Measurements from ENCODE around the gene SESTD1.
"Not testable (repeated sequence)": the region's sequence is repeated elsewhere in the genome, so short reads cannot be mapped to it uniquely, and the experiment has no call there.

SESTD1 gene

GRCh38 chr2:179266271-179266670 lies 1.6 kb upstream of the SESTD1 start:
- DNase-seq, result no peak

DNA sequence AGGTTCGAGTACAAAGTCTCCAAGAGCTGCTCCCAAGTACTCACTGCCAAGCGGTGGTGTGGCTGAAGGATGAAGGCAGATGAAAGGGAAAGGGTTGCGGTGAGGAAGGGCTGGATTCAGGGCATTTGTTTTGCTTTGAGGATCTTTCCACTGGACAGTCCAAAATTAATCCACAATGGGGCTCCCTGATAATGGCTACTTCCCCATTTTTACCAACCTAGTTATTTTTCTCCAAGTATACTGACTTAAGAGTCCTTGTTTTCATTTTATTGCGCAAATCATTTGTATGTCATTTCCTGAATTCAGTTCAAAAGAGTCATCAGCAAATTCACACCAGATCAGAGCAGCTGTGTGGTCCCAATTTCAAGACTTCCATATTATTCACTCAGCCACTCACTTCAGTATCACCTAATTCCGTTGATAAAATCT lies 464 bp upstream of the SESTD1 start:
- DNase-seq, result no peak

- DNase-seq, result no peak
Measured at GRCh38 chr2:179263446-179264367, 925 bp downstream of the SESTD1 start.

GRCh38 chr2:179263015-179263414 lies 1.6 kb downstream of the SESTD1 start:
- DNase-seq, result no peak

GRCh38 chr2:179262077-179262660 lies 2.5 kb downstream of the SESTD1 start:
- no peak for DNase-seq

- DNase-seq, result no peak
Measured at GRCh38 chr2:179261151-179261825, 3.3 kb downstream of the SESTD1 start.

GRCh38 chr2:179260224-179260623 lies 4.4 kb downstream of the SESTD1 start:
- no peak for DNase-seq

GRCh38 chr2:179255129-179255528 lies 9.5 kb downstream of the SESTD1 start:
- DNase-seq, result no peak

GRCh38 chr2:179253226-179253625 lies 11.4 kb downstream of the SESTD1 start:
- DNase-seq, result no peak

DNA sequence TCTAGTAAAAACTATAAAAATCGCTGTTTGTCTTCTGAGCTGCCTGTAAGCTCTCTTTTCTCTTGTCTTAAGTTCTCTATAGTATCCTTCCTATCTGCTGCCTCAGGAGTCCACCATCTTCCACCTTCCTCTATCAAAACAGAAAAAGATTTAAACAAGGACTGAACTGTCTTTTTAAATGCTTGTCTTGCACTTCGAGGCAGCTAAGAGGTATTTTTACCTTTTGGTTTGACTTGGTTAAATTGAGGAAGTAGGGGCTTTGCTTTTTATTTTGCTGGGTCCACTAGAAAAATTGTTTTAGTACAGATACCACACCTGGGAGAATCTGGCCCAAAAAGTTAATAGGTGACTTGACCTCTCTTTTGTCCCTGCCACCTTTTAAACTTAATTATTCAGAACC lies 12.2 kb downstream of the SESTD1 start:
- no peak for DNase-seq

DNA sequence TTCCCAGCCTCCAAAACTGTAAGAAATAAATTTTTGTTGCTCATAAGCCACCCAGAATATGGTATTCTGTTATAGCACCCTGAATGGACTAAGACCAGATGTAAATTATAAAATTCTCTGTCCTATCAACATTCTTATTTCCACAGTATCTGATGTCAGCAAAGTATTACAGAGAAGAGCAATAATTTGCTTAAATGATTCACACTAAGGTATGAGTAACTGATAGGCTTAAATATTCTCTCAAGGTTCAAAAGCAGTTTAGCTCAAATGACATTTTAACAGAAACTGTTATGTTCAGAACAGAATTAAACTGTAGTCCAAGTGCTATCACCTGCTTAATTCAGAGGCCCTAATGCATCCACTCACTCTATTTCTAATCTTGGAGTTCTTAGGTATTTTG lies 12.8 kb downstream of the SESTD1 start:
- DNase-seq, result no peak

DNA sequence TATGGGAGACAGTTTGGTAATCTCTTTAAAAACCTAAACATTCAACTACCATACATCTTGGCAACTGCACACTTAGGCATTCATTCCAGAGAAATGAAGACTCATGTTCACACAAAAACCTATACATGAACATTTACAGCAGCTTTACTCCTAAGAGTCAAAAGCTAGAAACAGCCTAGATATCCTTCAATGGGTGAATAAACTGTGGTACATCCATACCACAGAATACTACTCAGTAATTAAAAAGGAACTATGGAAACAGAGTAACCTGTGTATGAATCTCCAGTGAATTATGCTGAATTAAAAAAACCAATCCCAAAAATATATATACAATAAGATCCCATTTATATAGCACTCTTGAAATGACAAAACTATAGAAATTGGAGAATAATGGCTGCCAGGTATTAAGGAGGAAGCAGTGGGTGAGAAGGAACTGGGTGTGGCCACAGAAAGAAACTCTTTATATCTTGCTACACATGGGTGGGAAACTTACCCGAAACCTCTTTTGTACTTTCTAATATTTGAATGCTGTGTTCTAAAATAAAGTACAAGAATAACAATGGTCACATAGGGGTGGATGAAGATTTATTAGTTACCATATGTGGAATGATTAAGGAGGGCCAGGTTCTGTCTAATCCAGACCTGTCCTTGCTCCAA lies 13.7 kb downstream of the SESTD1 start:
- DNase-seq, result no peak

DNA sequence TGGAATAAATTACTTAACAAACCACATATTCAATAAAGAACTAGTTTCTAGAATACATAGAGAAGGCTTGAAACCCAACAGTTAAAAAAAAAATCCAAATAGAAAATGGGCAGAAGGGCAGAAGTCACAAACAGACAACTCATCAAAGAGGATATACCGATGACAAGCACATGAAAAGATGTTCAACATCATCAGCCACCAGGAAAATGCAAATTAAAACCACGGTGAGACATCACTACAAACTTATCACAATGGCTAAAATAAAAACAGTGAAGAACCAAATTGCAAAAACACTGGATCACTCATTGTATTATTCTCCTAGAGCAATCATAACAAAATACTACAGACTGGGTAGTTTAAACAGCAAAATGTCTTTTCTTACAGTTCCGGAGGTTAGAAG lies 14.5 kb downstream of the SESTD1 start:
- DNase-seq, result peak; percentile 24

GRCh38 chr2:179248024-179248348 lies 16.6 kb downstream of the SESTD1 start:
- no peak for DNase-seq

DNA sequence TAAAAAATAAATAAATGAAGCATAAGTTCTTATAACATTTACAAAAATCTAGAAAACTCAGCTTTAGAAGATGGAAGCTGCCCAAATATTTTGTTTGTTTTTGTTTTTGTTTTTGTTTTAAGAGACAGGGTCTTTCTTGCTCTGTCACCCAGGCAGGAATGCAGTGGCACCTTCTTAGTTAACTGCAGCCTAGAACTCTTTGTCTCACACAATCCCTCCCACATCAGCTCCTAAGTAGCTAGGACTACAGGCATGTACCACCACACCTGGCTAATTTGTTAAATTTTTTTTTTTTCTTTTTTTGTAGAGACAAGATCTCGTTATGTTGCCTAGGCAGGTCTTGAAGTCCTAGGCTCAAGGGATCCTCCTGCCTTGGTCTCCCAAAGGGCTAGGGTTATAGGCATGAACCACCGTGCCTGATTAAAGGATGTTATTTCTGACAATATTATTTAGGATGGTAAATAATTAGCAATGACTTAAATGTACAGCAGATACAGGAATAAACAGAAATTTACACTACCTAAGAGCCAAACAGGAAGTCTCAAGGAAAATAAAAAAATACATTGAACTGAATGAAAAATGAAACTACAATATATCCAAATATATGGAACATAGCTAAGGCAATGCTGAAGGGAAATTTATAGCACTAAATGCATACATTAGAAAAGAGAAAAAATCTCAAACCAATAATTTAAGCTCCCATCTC lies 17.2 kb downstream of the SESTD1 start:
- no peak for DNase-seq

- not testable (repeated sequence) for DNase-seq
Measured at GRCh38 chr2:179245843-179246242, 18.8 kb downstream of the SESTD1 start.

GRCh38 chr2:179243046-179243445 lies 21.6 kb downstream of the SESTD1 start:
- no peak for DNase-seq

GRCh38 chr2:179240481-179241451 lies 23.9 kb downstream of the SESTD1 start:
- DNase-seq, result no peak

GRCh38 chr2:179239838-179240237 lies 24.8 kb downstream of the SESTD1 start:
- no peak for DNase-seq

DNA sequence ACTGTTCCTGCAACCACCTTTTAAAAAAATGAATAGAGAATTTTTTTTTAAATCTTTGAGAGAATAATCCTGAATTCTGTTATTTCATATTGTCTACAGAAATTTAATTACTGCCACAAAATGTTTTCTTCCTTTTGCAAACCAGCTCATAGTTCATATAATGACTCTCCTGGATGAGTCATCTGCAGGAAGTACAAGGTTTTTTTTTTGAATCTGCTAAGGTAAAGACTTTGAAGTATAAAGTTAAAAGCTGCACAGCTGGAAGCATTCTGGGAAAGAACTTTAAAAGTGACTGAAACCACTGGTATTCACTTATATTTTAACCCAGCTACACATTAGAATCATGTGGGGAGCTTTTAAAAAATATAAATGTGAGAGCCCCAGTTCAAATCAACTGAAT lies 25.4 kb downstream of the SESTD1 start:
- DNase-seq, result peak; percentile 30

DNA sequence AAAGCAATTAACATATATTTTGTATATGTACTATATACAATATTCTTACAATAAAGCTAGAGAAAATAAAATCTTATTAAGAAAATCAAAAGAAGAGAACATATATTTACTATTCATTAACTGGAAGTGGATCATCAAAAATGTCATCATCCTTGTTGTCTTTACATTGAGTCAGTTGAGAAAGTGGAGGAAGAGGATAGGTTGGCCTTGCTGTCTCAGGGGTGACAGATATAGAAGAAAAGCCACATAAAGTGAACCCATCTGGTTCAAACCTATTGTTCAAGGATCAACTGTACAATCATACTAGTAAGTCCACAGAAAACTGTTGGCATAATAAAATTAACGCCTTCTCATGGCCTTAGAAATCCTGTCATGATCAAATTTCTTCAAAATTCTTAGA lies 26.6 kb downstream of the SESTD1 start:
- no peak for DNase-seq

All from CD4-positive, alpha-beta T cell treated with Interleukin-12 subunit alpha and Interleukin-12 subunit beta, for 1 hour (primary cell).